Measurements from ENCODE around the gene WASHC4.

The WASHC4 gene

GRCh38 chr12:105200385-105200784 lies 92.9 kb downstream of the WASHC4 start:
- Mint-ChIP-seq H3K27me3 (no peaks in the 10 kb centered on the region), H3K27ac (no peak overlapping the region), H3K4me1 (peaks cover 9% of the 10 kb centered on the region), H3K9me3 (no peaks in the 10 kb centered on the region), H3K36me3 (ENCODE audit: low read depth) (peaks cover 9% of the 10 kb centered on the region), H3K4me3 (no peak overlapping the region)
- DNase-seq (no peak), ATAC-seq (no peak)

DNA sequence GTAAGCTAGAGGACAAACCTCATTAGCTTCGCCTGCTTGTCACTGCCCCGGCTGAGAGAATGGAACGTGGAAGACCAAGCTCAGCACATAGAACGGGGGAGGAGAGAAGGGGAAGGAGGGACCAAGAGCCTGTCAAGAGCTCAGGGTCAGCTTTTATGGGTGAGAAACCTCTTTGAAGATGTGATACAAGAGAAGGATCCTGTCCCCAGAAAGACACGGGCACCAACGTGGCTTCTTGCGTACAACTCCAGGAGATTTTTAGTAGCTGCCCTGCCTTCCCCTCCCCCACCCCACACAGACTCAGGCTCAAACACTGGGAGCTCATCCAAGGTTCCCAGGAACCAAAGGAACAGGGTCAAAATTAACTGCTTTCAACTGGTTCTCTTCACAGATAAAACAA lies 93.8 kb downstream of the WASHC4 start:
- no peak overlapping the region for H3K27ac Mint-ChIP-seq

GRCh38 chr12:105202202-105202601 lies 94.7 kb downstream of the WASHC4 start:
- no peaks in the 10 kb centered on the region for H3K9me3 Mint-ChIP-seq
- peaks cover 14% of the 10 kb centered on the region for H3K4me1 Mint-ChIP-seq
- no peak overlapping the region for H3K4me3 Mint-ChIP-seq
- DNase-seq (no peak), ATAC-seq (no peak)
- H3K27me3 Mint-ChIP-seq: no peaks in the 10 kb centered on the region
- peak overlapping the region; percentile 43 for H3K27ac Mint-ChIP-seq
- H3K36me3 Mint-ChIP-seq (ENCODE audit: low read depth): peaks cover 12% of the 10 kb centered on the region

More for the DNA sequence above, 93.8 kb downstream of the WASHC4 start:
- Mint-ChIP-seq H3K4me3 (no peak overlapping the region), H3K36me3 (ENCODE audit: low read depth) (peaks cover 9% of the 10 kb centered on the region), H3K4me1 (peaks cover 14% of the 10 kb centered on the region), H3K9me3 (no peaks in the 10 kb centered on the region), H3K27me3 (no peaks in the 10 kb centered on the region)
- no peak for DNase-seq
- ATAC-seq: no peak

GRCh38 chr12:105204127-105204526 lies 96.6 kb downstream of the WASHC4 start:
- ATAC-seq: no peak
- H3K27me3 Mint-ChIP-seq: no peaks in the 10 kb centered on the region
- peak overlapping the region; percentile 59 for H3K27ac Mint-ChIP-seq
- H3K4me3 Mint-ChIP-seq: no peak overlapping the region
- peaks cover 18% of the 10 kb centered on the region for H3K36me3 Mint-ChIP-seq (ENCODE audit: low read depth)
- no peaks in the 10 kb centered on the region for H3K9me3 Mint-ChIP-seq
- no peak for DNase-seq
- H3K4me1 Mint-ChIP-seq: peaks cover 13% of the 10 kb centered on the region

DNA sequence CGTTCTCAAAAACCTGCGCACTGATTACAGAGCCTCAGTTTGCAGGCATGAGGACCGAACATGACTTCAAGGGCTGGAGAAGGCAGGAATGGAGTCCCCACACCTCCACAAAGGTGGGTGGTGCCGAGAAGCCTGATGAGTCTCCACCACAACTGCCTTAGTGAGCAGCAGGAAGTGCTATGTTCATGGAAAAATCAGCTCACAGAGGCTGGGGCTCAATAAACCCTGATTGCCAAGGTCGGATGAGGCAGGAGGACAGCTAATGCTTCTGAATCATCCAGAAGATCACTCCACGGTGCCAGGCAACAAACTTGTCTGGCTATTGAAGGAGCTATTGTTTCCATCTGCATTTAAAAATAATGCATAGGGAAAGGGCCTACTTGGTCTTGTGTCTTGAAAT lies 97.4 kb downstream of the WASHC4 start:
- Mint-ChIP-seq H3K9me3 (no peaks in the 10 kb centered on the region), H3K36me3 (ENCODE audit: low read depth) (peaks cover 18% of the 10 kb centered on the region), H3K4me3 (no peak overlapping the region), H3K4me1 (peaks cover 13% of the 10 kb centered on the region), H3K27me3 (no peaks in the 10 kb centered on the region), H3K27ac (peak overlapping the region; percentile 86)
- DNase-seq: peak; percentile 48
- peak; percentile 92 for ATAC-seq

DNA sequence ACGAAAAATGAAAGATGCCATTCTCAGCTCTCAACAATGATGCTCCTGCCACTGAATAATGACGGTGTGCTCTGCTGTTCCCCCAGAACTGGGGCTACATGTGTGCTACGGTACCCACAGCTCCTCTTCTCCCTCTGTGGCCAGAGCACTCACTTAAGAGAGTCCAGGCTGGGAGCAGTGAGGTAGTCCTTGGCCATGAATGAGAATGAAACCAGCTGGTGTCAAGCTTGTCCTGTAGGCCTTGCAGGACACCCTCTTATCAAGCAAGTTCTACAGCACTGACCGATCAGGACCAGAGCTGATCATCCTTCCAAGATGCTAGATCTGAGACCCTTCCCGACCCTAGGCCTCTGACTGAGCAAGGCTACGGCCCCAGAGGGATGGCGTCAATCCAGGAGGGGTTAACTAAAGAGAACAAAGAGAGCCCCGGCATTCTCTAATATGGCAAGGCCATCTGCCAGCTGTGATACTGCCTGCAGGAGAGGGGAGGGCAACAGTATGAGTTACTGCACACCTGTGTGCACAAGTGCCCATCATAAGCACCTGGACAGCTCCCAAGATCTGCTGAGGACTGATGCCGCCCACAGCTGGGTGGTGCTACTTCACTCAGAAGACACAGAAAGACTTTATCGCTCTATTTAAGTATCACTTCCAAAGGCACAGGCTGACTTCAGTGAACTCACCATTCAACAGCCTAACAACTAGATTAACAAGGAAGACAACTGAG lies 98.0 kb downstream of the WASHC4 start:
- peak overlapping the region; percentile 86 for H3K27ac Mint-ChIP-seq
- peaks cover 13% of the 10 kb centered on the region for H3K4me1 Mint-ChIP-seq
- peaks cover 18% of the 10 kb centered on the region for H3K36me3 Mint-ChIP-seq (ENCODE audit: low read depth)

DNA sequence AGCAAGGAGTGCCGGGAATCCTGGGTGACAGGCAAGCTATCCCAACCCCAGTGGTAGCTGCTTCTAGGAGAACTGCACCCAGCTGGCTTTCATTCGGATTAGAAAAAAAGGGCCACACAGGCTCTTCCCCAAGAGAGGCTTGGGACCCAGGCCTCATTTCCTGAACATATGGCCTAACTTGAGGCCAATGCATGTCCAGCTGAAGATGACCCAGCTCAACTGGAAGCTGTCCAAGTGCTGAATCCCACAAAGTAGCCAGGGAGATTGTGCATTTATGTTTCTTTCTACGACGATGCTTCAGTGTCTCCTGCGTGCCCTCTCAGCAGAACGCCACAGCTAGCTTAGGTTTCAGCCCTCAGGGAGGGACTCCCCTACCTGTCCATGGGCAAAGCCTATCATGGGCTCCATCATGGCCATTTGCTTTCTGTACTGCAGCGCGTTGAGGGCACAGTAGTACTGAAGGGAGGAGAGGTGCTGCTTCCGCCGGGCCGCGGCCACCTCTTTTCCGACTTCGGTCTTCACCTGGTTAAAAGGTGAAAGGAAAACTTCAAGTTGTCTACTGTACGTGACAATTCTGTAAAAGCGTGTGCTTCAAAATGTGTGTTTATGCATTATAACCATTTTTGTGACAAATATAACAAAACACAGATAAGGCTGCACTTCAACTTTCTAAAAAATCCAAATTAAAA lies 99.3 kb downstream of the WASHC4 start:
- Mint-ChIP-seq H3K27me3 (no peaks in the 10 kb centered on the region), H3K27ac (no peak overlapping the region), H3K4me1 (peaks cover 13% of the 10 kb centered on the region), H3K4me3 (no peak overlapping the region), H3K9me3 (no peaks in the 10 kb centered on the region), H3K36me3 (ENCODE audit: low read depth) (peaks cover 23% of the 10 kb centered on the region)
- DNase-seq (no peak), ATAC-seq (no peak)

More for the DNA sequence above, 98.0 kb downstream of the WASHC4 start:
- H3K27me3 Mint-ChIP-seq: no peaks in the 10 kb centered on the region
- ATAC-seq (no peak), DNase-seq (no peak)
- no peaks in the 10 kb centered on the region for H3K9me3 Mint-ChIP-seq
- H3K4me3 Mint-ChIP-seq: no peak overlapping the region

GRCh38 chr12:105209091-105209490 lies 101.6 kb downstream of the WASHC4 start:
- Mint-ChIP-seq H3K27ac (no peak overlapping the region), H3K27me3 (no peaks in the 10 kb centered on the region), H3K36me3 (ENCODE audit: low read depth) (peaks cover 19% of the 10 kb centered on the region), H3K4me3 (no peak overlapping the region), H3K4me1 (peaks cover 13% of the 10 kb centered on the region), H3K9me3 (no peaks in the 10 kb centered on the region)
- DNase-seq: no peak
- ATAC-seq: no peak

DNA sequence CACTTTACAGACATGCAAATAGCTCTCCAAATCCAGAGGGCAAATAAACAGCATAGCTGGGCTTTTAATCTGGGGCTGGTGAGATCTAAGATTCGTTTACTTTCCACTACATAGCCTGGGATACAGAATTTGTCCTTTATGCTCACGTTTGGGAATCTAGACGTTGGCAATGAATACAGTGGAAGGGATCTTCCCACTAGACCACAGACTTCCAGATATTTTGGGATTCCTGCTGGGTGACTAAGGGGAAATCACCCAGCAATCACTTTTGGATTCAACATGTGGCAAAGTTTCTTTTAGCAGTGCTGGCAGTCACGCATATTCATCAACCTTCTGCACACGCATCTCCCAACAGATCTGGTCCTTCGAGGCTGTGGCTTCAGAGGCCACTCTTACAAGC lies 104.9 kb downstream of the WASHC4 start:
- ATAC-seq (no peak), DNase-seq (no peak)
- Mint-ChIP-seq H3K27ac (no peak overlapping the region), H3K27me3 (no peaks in the 10 kb centered on the region), H3K36me3 (ENCODE audit: low read depth) (peaks cover 24% of the 10 kb centered on the region), H3K4me1 (no peaks in the 10 kb centered on the region), H3K9me3 (no peaks in the 10 kb centered on the region), H3K4me3 (no peak overlapping the region)

DNA sequence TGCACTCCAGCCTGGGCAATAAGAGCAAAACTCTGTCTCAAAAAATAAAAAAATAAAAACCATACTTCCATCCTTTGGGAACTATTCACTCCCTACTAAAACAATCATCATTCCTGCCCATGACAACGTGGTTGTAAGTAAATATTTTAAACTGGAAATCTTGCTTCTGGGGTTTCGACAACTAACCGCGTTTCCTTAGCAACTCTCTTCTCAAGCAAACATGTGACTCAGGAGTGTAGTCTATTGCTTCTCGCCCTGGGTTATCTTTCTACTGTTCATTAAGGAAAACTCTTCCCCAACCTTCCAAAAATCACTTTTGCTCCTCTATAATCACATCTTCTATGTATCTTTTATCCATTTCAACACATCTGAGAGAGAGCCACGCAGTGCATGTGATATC lies 106.6 kb downstream of the WASHC4 start:
- no peaks in the 10 kb centered on the region for H3K27me3 Mint-ChIP-seq
- no peak overlapping the region for H3K27ac Mint-ChIP-seq
- DNase-seq: no peak
- no peaks in the 10 kb centered on the region for H3K4me1 Mint-ChIP-seq
- peaks cover 20% of the 10 kb centered on the region for H3K36me3 Mint-ChIP-seq (ENCODE audit: low read depth)
- ATAC-seq: no peak
- H3K9me3 Mint-ChIP-seq: no peaks in the 10 kb centered on the region
- no peak overlapping the region for H3K4me3 Mint-ChIP-seq

DNA sequence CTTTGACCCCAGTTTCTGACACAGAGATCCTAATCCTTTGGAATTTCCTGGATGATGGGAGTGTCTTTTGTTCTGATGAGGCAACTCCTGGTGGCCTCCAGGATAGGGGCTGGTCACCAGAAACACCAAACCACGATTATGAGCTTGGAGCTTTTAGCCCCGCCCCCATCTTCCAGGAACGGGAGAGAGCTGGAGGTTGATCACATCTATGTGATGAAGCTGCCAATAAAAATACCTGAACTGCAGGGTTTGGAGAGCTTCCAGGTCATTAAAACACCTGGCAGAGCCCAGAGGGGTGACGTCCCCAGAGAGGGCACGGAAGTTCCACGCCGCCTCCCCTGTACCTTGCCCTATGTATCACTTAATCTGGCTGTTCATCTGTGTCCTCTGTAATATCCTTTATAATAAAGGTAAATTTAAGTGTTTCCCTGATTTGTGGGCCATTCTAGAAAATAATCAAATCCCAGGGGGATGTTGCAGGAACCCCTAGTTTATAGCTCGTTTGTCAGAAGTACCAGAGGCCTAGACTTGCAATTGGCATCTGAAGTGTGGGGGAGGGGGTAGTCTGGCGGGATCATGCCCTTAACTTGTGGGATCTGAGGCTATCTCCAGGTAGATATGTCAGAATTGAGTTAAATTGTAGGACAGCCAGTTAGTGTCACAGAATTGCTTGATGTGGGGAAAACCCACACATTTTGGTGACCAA lies 107.3 kb downstream of the WASHC4 start:
- Mint-ChIP-seq H3K4me3 (no peak overlapping the region), H3K9me3 (no peaks in the 10 kb centered on the region), H3K27ac (no peak overlapping the region), H3K36me3 (ENCODE audit: low read depth) (peaks cover 20% of the 10 kb centered on the region), H3K4me1 (no peaks in the 10 kb centered on the region), H3K27me3 (no peaks in the 10 kb centered on the region)
- ATAC-seq: no peak
- no peak for DNase-seq

DNA sequence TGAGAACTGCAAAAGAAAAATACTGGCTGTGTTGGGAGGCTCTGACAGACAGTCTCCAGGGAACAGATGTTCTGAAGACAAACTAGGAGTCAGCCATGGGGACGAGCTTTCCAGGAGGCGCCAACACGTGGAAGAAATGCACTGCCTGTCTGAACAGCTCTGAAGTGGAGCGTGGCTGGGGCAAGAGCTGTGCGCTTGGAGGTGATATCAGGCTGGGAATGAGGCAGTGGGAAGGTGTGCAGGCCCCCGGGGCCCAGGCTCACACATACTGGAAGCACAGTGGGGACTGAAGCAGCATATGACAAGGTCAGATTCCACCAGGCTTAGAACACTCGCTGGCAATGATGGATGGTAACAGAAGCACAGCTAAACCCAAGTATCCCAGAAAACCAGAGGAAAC lies 110.9 kb downstream of the WASHC4 start:
- Mint-ChIP-seq H3K27me3 (no peaks in the 10 kb centered on the region), H3K4me1 (no peaks in the 10 kb centered on the region), H3K36me3 (ENCODE audit: low read depth) (peaks cover 29% of the 10 kb centered on the region), H3K4me3 (no peak overlapping the region), H3K9me3 (no peaks in the 10 kb centered on the region), H3K27ac (no peak overlapping the region)
- ATAC-seq (no peak), DNase-seq (no peak)
